ENCODE data around the gene PXK. TPM values are rescaled to one million over a fixed set of nuclear protein-coding genes. Genes with fewer than 3 reads are reported as not detected.
"Not testable (repeated sequence)": the region's sequence is repeated elsewhere in the genome, so short reads cannot be mapped to it uniquely, and the experiment has no call there.

PXK gene
- total RNA-seq: 23.2 TPM

DNA sequence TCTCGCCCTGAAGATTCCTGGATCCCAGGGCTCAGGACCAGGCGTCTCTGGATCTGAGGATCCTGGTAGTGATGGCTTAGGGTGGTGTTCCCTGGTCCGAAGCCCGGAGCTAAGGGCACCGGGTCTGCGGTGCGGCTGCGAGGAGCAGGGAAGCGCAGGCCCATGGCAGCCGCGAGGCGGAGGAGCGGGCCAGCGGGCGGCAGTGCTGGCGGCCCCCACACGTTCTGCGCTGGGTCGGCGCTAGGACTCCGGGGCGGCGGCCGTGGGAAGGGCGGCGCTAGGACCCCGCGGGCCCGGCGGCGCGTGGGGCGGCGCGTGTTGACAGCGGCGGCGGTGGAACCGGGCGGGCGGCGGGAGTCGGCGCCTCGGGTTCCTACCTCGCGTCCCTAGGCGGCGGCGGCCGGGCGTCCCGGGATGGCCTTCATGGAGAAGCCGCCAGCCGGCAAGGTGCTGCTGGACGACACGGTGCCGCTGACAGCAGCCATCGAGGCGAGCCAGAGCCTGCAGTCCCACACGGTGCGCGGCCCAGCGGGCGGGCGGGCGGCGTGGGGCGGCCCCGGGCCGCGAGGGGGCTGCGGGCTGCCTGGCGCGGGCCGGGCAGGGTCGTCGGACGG lies at the start of gene PXK:
TSS of gene PXK (plus strand) at position 318 of the 614 bp plus-strand sequence. CDS start at position 415, 97 bp downstream.
- peak; percentile 82 for DNase-seq (ENCODE audit: low spot score)

DNA sequence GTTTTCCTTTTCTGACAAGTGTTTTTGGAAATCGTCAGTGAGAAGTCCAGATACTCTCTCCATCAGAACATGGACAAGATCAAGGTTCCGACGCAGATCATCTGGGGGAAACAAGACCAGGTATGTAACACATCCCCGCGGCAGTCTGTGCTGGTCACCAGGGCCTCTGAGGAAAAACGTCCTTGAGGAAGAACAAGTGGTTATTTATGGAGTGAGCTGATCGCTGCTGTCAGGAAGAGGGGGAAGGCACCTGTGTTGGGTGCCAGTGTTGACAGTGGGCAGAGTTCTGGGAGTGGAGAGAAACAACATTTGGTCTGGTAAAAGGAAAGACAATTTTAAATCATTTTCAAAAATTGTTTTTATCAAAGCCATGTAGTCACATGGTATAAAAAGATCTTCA lies 47.4 kb upstream of the PXK start:
- DNase-seq (ENCODE audit: low spot score): no peak

GRCh38 chr3:58287354-58287753 lies 45.3 kb upstream of the PXK start:
- no peak for DNase-seq (ENCODE audit: low spot score)

GRCh38 chr3:58288011-58288728 lies 44.5 kb upstream of the PXK start:
- DNase-seq (ENCODE audit: low spot score): no peak

DNA sequence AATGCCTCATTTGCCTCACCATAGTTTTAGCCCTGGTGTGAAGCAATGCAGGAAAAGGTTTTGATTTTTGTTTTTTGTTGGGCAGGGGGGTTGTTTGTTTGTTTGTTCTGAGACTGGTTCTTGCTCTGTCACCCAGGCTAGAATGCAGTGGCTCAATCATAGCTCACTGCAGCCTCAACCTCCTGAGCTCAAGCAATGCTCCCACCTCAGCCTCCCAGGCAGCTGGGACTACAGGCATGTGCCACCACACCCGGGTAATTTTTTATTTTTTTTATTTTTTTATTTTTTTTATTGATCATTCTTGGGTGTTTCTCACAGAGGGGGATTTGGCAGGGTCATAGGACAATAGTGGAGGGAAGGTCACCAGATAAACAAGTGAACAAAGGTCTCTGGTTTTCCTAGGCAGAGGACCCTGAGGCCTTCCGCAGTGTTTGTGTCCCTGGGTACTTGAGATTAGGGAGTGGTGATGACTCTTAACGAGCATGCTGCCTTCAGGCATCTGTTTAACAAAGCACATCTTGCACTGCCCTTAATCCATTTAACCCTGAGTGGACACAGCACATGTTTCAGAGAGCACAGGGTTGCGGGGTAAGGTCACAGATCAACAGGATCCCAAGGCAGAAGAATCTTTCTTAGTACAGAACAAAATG lies 43.6 kb upstream of the PXK start:
- not testable (repeated sequence) for DNase-seq (ENCODE audit: low spot score)

DNA sequence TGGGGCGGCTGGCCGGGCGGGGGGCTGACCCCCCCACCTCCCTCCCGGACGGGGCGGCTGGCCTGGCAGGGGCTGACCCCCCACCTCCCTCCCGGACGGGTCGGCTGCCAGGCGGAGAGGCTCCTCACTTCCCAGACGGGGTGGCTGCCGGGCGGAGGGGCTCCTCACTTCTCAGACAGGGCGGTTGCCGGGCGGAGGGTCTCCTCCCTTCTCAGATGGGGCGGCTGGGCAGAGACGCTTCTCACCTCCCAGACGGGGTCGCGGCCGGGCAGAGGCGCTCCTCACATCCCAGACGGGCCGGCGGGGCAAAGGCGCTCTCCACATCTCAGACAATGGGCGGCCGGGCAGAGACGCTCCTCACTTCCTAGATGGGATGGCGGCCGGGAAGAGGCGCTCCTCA lies 42.2 kb upstream of the PXK start:
- not testable (repeated sequence) for DNase-seq (ENCODE audit: low spot score)

- DNase-seq (ENCODE audit: low spot score): no peak
These were observed 40.9 kb upstream of the PXK start for GRCh38 chr3:58291671-58292338.

DNA sequence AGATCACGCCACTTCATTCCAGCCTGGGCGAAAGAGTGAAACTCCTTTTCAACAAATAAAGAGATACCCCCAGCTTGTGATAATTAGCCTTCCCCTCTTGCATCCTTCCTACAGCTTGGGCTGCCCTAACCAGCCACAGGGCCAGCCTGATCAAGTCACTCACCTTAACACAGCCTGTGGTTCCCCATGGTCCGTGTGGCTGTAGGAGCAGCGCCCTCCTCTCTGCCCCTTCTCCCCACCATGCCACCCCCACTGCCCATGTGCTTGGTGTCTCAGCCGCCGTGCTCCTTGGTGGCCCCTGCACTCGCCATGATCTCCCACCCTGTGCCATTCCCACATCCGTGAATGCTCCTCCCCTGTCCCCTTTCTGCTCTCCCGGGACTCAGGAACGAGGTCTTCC lies 39.8 kb upstream of the PXK start:
- no peak for DNase-seq (ENCODE audit: low spot score)

- DNase-seq (ENCODE audit: low spot score): no peak
These were observed 39.2 kb upstream of the PXK start for GRCh38 chr3:58293516-58293915.

DNA sequence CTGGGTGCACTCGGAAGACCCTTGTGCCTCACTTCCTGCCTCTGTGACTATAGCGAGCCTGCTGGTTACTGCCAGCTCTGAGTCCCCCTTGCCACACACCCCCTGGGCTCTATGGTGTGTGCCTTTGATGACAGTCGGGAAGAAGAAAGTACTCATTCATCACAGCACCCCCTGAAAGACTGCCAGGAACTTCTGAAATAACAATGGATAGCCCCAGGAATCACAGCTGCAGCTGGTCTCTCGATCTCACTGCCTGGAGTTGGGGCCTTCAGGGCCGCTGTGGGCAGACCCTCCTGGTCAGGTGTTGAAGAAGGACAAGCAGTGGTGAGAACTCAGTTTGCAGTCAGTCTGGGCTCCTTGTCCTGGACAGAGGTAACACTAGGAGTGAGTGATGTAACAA lies 36.4 kb upstream of the PXK start:
- DNase-seq (ENCODE audit: low spot score): no peak

- no peak for DNase-seq (ENCODE audit: low spot score)
These were observed 35.8 kb upstream of the PXK start for GRCh38 chr3:58296843-58297242.

GRCh38 chr3:58298190-58298589 lies 34.5 kb upstream of the PXK start:
- DNase-seq (ENCODE audit: low spot score): no peak

DNA sequence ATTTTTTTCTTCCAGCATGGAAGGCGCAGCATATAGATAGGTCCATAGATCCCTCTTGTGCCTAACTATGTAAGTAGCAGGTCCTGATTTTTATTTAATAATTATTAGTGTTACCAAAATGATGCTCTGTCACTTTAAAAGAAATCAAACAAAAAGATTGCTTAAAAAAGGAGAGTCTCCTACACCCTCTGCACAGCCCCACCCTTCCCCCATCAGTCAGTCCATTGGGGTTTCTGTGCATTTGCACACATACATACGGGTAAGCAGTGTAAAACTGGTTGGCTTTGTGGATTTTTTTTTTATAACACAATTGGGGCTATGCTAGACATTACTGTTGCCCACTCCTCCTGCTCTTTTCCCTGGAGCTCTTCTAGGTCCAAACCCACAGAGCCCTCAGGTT lies 33.6 kb upstream of the PXK start:
- DNase-seq (ENCODE audit: low spot score): no peak

DNA sequence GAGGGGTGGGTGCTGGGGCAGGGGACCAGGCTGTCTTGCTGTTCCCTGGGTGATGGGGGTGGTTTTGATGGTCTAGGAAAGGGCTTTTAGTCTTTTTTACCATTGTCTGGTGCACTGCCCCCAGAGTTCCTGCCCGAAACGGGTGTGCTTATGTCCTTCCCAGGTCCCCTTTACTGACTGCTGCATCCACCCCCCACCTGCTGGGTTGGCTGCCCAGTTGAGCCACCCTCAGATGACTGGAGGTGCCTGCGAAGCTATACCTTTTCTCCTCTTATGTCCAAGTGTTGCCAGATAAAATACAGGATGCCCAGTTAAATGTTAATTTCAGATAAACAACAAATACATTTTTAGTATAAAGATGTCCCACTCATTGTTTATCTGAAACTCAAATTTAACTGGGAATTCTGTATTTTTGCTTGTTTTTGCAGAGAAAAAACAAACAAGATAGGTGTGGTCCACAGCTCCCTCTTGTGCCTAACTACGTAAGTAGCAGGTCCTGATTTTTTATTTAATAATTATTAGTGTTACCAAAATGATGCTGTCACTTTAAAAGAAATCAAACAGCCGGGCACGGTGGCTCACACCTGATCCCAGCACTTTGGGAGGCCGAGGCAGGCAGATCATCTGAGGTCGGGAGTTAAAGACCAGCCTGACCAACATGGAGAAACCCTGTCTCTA lies 32.7 kb upstream of the PXK start:
- DNase-seq (ENCODE audit: low spot score): no peak

DNA sequence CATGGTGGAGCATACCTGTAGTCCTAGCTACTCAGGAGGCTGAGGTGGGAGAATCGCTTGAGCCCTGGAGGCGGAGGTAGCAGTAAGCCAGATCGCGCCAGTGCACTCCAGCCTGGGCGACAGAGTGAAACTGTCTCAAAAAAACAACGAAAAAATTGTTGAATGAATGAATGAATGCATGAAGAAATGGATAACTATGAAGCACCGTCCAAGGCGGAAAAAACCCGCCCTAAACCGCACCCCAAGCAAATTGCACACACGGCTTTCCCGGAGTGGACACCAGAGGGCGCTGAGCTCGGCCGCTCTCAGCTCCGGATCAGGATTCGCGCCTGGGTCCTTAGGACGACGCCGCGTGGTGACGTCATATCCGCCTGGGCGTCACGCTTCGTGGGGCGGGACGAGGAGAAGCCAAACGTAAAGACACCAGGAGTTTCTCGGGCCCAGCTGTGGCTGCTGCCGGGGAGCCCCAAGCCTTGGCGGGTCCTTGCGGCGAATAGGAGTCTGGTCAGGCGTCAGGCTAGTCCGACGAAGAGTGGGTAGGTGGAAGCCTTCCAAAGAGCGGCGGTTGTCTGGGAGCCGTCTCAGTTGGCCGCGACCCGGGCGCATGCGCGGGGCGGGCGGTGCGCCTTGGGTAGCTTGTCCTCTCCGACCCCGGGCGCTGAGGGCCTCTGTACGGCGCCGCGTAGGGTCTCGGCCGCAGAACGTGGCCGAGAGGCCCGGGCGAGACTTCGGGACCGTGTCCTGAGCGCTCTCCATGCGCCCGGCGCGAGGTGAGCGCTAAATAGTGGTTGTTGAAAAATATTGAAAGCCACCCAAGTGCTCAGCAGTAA lies 26.6 kb upstream of the PXK start, which contains the start of the genes HTD2 and RPP14:
TSS of gene HTD2 (plus strand) at position 639 of the 830 bp plus-strand sequence. CDS start 11,094 bp downstream, outside the sequence.
TSS of gene RPP14 (plus strand) at position 364 of the 830 bp plus-strand sequence. CDS start 4,085 bp downstream, outside the sequence.
- peak; percentile 98 for DNase-seq (ENCODE audit: low spot score)

DNA sequence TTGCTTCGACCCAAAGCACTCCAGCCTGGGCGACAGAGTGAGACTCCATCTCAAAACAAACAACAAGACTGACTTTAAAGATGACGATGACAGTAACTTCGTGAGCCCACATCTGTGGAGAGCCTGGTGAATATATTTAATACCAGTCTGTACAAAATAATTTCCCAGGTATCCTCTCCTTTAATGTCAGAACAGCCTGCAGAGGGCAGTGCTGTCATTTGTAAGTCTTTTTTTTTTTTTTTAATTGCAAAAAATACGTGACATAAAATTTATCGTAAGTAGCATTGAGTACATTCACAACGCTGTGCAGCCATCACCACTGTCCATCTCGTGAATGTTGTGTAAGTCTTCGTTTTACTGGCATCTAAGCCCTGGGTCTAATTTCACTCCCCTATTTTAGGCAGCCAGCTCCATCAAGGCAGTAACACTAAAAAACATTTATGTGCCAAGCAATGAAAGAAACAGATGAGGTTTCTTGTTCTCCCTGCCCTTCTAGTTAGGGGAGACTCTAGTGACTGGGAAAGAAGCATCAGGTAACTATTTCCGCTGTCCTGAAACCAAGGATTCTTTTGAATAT lies 25.0 kb upstream of the PXK start:
- peak; percentile 38 for DNase-seq (ENCODE audit: low spot score)

- no peak for DNase-seq (ENCODE audit: low spot score)
These were observed 24.0 kb upstream of the PXK start for GRCh38 chr3:58308728-58309127.

DNA sequence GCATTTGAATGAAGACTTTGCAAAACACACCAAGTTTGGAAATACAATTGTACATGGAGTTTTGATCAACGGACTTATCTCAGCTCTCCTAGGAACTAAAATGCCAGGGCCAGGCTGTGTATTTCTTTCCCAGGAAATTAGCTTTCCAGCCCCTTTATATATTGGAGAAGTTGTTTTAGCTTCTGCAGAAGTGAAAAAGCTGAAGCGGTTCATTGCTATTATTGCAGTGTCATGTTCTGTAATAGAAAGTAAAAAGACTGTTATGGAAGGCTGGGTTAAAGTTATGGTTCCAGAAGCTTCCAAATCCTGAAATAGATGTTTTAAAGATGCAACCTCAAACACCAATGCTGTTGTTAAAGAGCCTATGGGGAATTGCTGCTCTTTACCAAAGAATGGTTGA lies 14.9 kb upstream of the PXK start:
- DNase-seq (ENCODE audit: low spot score): no peak

- no peak for DNase-seq (ENCODE audit: low spot score)
These were observed 10.9 kb upstream of the PXK start for GRCh38 chr3:58321791-58322190.

DNA sequence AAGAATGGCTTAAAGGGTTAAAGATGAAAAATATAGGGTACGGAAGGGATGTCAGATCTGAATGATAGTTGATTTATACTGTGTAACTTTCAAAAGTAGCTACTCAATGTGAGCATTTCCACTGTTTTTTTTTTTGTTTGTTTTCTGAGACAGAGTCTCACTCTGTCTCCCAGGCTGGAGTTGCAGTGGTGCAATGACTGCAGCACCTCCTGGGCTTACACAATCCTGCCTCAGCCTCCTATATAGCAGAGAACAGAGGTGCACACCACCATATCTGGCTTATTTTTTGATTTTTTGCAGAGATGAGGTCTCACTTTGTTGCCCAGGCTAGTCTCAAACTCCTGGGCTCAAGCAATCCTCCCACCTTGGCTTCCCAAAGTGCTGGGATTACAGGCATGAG lies 9.9 kb upstream of the PXK start:
- no peak for DNase-seq (ENCODE audit: low spot score)
